NT2/D1 (cell line): ENCODE measurements around the gene CA12.

ENCODE experiments used
- DNase-seq: peaks from one replicate; pipeline ENCODE4 v3.0.0-alpha.2; 2011; ENCODE audit warnings: low read depth, low spot score
- H3K27me3 ChIP-seq: 2 replicates; pipeline ENCODE4 v1.6.0; 2011; ENCODE audit warnings: mild to moderate bottlenecking; ENCODE audit not compliant: insufficient read length, insufficient read depth
- H3K36me3 ChIP-seq: 2 replicates; pipeline ENCODE4 v1.6.1; 2011; ENCODE audit warnings: mild to moderate bottlenecking, low read length, mixed read lengths; ENCODE audit not compliant: insufficient read depth, insufficient read length
- H3K4me1 ChIP-seq: 2 replicates; pipeline ENCODE4 v1.5.1; 2011; ENCODE audit not compliant: insufficient read depth, insufficient read length
- H3K4me3 ChIP-seq: 2 replicates; pipeline ENCODE4 v1.5.1; 2011; ENCODE audit warnings: low read depth; ENCODE audit not compliant: insufficient read length
- H3K9ac ChIP-seq: 2 replicates; pipeline ENCODE4 v1.6.0; 2011; ENCODE audit warnings: low read depth; ENCODE audit not compliant: insufficient read length
- H3K9me3 ChIP-seq: 2 replicates; pipeline ENCODE4 v1.5.1; 2011; ENCODE audit warnings: mild to moderate bottlenecking, low read length; ENCODE audit not compliant: insufficient read depth
- SUZ12 ChIP-seq: IDR thresholded peaks from 2 replicates; pipeline ENCODE4 v1.6.1; 2011; ENCODE audit not compliant: insufficient read length, insufficient read depth; ENCODE audit errors: extremely low read depth
- YY1 ChIP-seq: IDR thresholded peaks from 2 replicates; pipeline ENCODE4 v1.6.1; 2011; ENCODE audit not compliant: insufficient read length, insufficient read depth
- ZNF274 ChIP-seq: IDR thresholded peaks from 2 replicates; pipeline ENCODE4 v1.6.1; 2011; ENCODE audit warnings: mild to moderate bottlenecking, low read depth, low read length

The CA12 gene

GRCh38 chr15:63409179-63409578, 27.5 kb upstream of the CA12 start:
- Histone ChIP-seq H3K4me3 (no peak overlapping the region), H3K4me1 (peaks cover 3% of the 10 kb centered on the region), H3K9me3 (no peaks in the 10 kb centered on the region), H3K27me3 (no peaks in the 10 kb centered on the region), H3K36me3 (no peaks in the 10 kb centered on the region), H3K9ac (no peak overlapping the region)
- DNase-seq: no peak
- TF ChIP-seq ZNF274 (no peak), SUZ12 (no peak), YY1 (no peak)

DNA sequence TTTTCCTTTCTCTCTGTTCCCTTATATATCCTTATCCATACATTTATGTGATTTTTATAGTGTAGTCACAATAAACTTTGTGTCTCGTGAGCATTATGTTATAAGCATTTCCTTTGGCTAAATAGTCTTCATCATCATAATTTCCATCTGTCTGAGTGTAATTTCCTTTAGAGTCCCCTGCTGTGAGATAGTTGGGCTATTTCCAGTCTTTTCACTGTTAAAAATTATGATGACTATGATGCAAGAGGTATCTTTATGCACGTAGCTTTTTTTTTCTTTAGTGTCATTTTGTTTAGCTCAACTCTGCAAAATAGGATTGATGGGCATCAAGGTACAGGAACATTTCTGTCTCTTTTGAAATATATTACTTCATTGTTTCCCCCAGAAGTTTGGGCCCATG, 26.9 kb upstream of the CA12 start:
- Histone ChIP-seq H3K4me1 (peaks cover 3% of the 10 kb centered on the region), H3K27me3 (no peaks in the 10 kb centered on the region), H3K4me3 (no peak overlapping the region), H3K36me3 (no peaks in the 10 kb centered on the region), H3K9ac (no peak overlapping the region), H3K9me3 (no peaks in the 10 kb centered on the region)
- TF ChIP-seq ZNF274: no peak
- no peak for TF ChIP-seq YY1
- no peak for TF ChIP-seq SUZ12
- DNase-seq: no peak

- Histone ChIP-seq H3K4me1 (peaks cover 3% of the 10 kb centered on the region), H3K27me3 (no peaks in the 10 kb centered on the region), H3K36me3 (no peaks in the 10 kb centered on the region), H3K9ac (no peak overlapping the region), H3K9me3 (no peaks in the 10 kb centered on the region), H3K4me3 (no peak overlapping the region)
- no peak for DNase-seq
- TF ChIP-seq YY1: no peak
- no peak for TF ChIP-seq SUZ12
- no peak for TF ChIP-seq ZNF274
Observed at GRCh38 chr15:63407612-63408011, 26.0 kb upstream of the CA12 start.

DNA sequence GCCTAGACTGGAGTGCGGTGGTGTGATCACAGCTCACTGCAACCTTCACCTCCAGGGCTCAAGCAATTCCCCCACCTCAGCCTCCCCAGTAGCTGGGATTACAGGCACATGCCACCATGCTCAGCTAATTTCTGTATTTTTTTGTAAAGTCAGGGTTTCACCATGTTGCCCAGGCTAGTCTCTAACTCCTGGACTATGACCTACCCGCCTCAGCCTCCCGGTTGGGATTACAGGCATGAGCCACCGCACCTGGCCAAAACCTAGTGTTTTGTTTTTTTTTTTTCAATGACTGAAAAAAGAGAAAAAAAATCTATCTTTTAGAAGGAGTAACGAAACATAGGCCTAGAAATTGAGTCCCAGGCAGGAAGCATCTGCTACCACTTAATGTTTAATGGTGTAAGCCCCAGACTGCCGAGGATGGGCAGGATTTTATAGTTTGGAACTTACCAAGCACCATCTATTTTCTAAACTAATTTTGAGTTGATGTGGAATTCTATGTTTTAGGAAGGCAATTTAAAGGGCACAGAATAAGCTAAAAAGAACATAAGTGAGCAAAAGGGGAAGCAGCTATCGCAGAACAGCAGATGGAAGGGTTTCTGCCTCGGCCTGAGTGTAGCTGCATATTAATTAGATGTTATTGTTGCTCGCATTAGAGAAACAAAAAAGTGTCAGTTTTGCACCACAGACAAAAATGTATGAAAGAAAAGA, 24.2 kb upstream of the CA12 start:
- Histone ChIP-seq H3K9ac (no peak overlapping the region), H3K9me3 (no peaks in the 10 kb centered on the region), H3K27me3 (no peaks in the 10 kb centered on the region), H3K4me1 (peaks cover 3% of the 10 kb centered on the region), H3K36me3 (no peaks in the 10 kb centered on the region), H3K4me3 (no peak overlapping the region)
- DNase-seq: no peak
- TF ChIP-seq SUZ12 (no peak), YY1 (no peak), ZNF274 (no peak)

DNA sequence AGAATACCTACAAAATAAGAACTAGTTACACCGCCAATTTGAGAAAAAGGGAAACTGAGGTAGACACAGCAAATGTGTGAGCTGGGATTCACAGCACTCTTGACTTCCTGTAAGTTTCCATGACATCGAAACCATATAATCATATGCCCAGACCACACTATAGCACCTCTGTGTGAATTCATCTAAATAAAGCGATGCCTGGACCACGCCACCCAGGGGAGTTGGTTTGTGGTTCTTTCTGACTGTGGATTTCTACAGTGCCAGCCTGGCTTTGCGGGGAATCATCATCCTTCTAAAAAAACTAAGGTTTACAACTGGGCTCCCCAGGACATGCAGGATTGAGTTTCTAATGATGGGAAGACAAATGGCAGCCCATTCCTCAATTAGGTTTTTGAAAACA, 23.5 kb upstream of the CA12 start:
- H3K4me1 ChIP-seq: peaks cover 3% of the 10 kb centered on the region
- no peaks in the 10 kb centered on the region for H3K27me3 ChIP-seq
- no peak for DNase-seq
- no peaks in the 10 kb centered on the region for H3K36me3 ChIP-seq
- no peak overlapping the region for H3K4me3 ChIP-seq
- no peak overlapping the region for H3K9ac ChIP-seq
- no peaks in the 10 kb centered on the region for H3K9me3 ChIP-seq
- no peak for TF ChIP-seq ZNF274
- no peak for TF ChIP-seq SUZ12
- TF ChIP-seq YY1: no peak

DNA sequence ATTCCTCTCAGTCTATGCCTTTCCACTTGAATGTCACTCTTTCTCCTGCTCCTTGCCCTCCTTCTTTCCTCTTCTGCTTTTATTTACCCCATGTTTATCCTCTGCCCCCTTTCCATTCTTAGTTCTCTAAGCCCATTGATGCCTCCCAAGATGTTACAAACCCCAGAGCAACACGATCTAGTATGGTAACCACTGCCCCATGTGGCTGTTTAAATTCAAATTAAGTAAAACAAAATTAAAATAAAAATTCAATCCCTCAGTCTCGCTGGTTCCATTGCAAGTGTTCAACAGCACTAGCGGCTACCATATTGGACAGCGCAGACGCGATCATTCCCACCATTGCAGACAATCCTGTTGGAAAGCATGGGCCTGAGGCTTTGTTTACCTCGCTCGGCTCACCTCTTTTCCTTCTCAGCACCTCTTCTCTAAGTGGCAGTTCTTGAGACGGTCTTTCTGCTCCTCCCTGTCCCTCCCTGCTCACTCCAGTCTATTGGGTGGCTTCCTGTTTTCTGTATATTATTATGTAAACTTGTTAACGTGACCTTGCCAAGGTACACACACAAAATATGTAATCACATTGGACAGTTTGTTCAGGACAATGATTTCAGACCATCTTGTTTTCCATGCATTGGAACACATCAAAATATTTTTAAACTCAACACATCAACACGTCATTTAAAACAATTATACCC, 21.8 kb upstream of the CA12 start:
- H3K9ac ChIP-seq: no peak overlapping the region
- no peak overlapping the region for H3K4me3 ChIP-seq
- H3K27me3 ChIP-seq: no peaks in the 10 kb centered on the region
- H3K4me1 ChIP-seq: peaks cover 6% of the 10 kb centered on the region
- no peaks in the 10 kb centered on the region for H3K9me3 ChIP-seq
- TF ChIP-seq SUZ12 (no peak), ZNF274 (no peak), YY1 (no peak)
- DNase-seq: no peak
- no peaks in the 10 kb centered on the region for H3K36me3 ChIP-seq

DNA sequence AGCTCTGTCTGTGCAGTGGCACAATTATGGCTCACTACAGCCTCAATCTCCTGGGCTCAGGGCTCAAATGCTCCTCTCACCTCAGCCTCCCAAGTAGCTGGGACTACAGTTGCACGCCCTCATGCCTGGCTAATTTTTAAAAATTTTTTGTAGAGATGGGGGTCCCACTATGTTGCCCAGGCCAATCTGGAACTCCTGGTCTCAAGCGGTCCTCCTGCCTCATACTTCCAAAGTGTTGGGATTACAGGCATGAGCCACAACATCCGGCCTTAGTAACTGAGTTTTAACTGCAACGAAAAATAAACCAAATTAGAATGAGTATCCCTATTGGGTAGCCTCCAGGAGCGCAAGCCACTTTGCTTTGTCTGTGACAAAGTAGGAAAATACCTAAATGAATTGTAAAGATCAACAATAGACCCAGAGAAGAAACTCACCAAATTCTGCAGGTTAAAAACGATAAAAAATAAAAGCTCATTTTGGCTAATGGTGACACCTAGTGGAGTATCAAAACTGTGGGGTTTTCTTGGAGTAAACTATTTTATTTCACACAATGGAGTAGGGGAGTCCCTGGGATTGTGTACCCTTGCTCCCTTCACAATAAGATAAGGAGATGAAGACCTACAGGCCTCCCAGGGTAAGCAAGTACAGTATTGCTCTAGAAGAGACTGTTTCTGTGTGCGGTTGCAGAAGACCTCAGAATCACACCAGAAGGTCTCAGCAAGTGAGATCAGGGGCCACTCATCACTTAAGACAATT, 21.0 kb upstream of the CA12 start:
- Histone ChIP-seq H3K4me3 (no peak overlapping the region), H3K9ac (no peak overlapping the region), H3K4me1 (peaks cover 6% of the 10 kb centered on the region), H3K9me3 (no peaks in the 10 kb centered on the region), H3K36me3 (no peaks in the 10 kb centered on the region), H3K27me3 (no peaks in the 10 kb centered on the region)
- TF ChIP-seq YY1 (no peak), SUZ12 (no peak), ZNF274 (no peak)
- DNase-seq: no peak
